Heart left ventricle (tissue), 13 donors: Measurements from ENCODE around the gene CERS1.

Source experiments
- POLR2A ChIP-seq, 2 donors: fragments of 450-650 bp; IDR thresholded peaks; one replicate each; pipeline ENCODE4 v1.6.1; 2017; ENCODE audit warnings: antibody characterized with exemption in 2 of 2, mild to moderate bottlenecking in 2 of 2, moderate library complexity in 2 of 2
- TF ChIP-seq, protein P1 (sequence below), 12 donors: fragments of 200-600 bp; sonication (generic) in 4 of 12; IDR thresholded peaks; one replicate each; pipeline versions ENCODE4 v1.5.0 to v1.8.0; 2018 to 2022; ENCODE audit warnings: antibody characterized with exemption in 12 of 12, mild to moderate bottlenecking in 5 of 12
- donor health status: ischemic (EF 13 %, LVEDD 7.1; RV severe dilation, severe dysfunction).
- donor health status: DM: no; HTN: yes; CAD: no.
- donor health status: DM: no; HTN: no; CAD: no.
- donor health status: ischemic (EF 25% LVEDD 6.9; RV normal size, moderate dysfunction).
- donor health status: ischemic (EF 25% LVEDD 5.7; RV mildly dilated, moderate dysfunction).
- donor health status: ischemic (EF 35%, LVEDD 5.7; RV mildly dilated, moderate dysfunction).
- donor health status: nonischemic (EF 11% LVEDD 7.7; RV severe dilation, severe dysfunction).
- donor health status: DM: yes; HTN: yes; CAD: no.
- donor health status: PGD.
- donor health status: ischemic (EF 29% LVEDD 5.4; RV normal size, mild dysfunction).
- donor health status: nonischemic (EF 23%, LVEDD 6.1; RV moderate dilation, normal function).

DNA sequence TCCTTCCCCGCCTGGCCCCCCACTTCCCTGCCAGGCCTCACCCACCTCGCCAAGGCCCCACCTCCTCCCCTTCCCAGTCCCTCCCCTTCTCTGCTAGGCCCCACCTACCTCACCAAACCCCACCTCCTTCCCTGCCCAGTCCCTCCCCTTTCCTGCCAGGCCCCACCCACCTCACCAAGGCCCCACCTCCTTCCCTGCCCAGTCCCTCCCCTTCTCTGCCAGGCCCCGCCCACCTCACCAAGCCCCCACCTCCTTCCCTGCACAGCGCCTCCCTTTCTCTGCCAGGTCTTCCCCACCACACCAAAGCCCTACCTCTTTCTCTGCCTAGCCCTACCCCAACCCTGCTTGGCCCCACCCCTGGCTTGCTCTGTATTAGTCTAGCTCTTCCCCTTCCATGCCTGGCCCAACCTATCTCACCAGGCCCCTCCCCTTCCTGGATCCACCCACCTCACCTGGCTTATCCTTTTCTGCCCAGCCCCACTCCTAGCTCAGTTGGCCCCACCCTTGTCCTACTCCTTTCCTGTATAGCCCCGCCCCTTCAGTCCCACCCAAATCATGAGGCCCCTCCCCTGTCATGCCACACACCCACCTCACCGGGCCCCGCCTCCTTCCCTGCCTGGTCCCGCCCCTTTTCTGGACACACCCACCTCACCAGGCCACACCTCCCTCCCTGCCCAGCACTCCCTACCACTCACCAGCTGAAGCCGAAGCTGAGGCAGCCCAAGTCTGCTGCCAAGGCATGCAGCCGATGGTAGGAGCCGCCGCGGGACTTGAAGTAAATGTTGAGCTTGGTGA, 16.2 kb downstream of the CERS1 start:
- TF ChIP-seq, protein P1, sequence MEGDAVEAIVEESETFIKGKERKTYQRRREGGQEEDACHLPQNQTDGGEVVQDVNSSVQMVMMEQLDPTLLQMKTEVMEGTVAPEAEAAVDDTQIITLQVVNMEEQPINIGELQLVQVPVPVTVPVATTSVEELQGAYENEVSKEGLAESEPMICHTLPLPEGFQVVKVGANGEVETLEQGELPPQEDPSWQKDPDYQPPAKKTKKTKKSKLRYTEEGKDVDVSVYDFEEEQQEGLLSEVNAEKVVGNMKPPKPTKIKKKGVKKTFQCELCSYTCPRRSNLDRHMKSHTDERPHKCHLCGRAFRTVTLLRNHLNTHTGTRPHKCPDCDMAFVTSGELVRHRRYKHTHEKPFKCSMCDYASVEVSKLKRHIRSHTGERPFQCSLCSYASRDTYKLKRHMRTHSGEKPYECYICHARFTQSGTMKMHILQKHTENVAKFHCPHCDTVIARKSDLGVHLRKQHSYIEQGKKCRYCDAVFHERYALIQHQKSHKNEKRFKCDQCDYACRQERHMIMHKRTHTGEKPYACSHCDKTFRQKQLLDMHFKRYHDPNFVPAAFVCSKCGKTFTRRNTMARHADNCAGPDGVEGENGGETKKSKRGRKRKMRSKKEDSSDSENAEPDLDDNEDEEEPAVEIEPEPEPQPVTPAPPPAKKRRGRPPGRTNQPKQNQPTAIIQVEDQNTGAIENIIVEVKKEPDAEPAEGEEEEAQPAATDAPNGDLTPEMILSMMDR (IDR thresholded peaks at IDR 0.05) = no peak
- TF ChIP-seq POLR2A (IDR thresholded peaks at IDR 0.05) = no peak
